NCI-H2227 (cell line): Measurements from ENCODE around the gene TRIM2.

Source experiments
- DNase-seq: peaks from one replicate; lab custom pipeline; 2025; ENCODE audit not compliant: unreplicated experiment; lab: John Stamatoyannopoulos, UW

TRIM2 gene

DNA sequence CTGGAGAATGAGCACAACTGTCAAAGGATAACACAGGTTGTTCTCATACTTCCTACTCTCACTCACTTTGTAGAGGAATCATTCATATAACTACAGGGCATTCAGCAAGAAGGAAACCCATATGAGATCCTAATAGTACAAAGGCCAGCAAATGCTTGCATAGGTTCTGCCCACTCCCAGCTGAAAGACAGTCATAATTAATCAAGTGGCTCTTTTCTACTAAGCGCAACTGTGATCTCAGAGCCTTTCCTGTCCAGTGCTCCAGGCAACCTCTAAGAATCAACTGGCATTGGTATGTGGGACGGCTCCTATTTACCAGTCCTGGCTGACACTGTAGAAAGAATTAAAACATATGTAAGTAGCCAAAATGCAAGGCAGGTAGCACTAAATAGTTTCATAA, 121.3 kb downstream of the TRIM2 start:
- DNase-seq, result no peak

- DNase-seq, result no peak
These were observed 122.3 kb downstream of the TRIM2 start for GRCh38 chr4:153326513-153326912.

- DNase-seq, result no peak
These were observed 123.0 kb downstream of the TRIM2 start for GRCh38 chr4:153327247-153327646.

DNA sequence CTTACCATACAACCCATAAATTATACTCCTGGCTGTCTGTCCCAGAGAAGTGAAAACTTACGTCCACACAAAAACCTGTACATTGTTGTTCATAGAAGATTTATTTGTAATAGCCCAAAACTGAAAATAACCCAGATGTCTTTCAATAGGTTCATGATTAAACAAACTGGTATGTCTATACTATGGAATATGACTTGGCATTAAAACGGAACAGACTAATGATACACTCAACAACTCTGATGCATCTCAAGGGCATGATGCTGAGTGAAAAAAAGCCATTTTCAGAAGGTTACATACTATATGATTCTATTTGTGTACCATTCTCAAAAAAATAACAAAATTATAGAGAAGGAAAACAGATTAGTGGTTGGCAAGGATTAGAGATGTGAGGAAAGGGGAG, 128.7 kb downstream of the TRIM2 start:
- no peak for DNase-seq

DNA sequence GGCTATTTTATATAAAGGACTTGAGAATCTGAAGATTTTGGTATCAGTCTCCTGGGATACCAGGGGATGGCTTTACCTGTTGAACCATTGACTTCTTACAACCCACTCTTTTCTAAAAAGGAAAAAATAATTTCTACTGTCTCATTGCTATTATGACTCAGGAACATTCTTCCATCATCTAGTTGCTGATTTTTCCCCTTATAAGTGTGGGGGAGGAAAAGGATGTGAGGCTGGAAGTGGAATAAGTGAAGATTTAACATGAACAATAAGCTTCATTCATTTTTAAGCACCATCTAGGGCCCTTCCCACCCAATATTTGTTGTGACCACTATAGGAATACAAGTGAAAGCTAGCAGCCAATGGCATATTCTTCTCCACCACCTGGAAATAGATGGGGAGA, 129.6 kb downstream of the TRIM2 start:
- DNase-seq, result no peak

DNA sequence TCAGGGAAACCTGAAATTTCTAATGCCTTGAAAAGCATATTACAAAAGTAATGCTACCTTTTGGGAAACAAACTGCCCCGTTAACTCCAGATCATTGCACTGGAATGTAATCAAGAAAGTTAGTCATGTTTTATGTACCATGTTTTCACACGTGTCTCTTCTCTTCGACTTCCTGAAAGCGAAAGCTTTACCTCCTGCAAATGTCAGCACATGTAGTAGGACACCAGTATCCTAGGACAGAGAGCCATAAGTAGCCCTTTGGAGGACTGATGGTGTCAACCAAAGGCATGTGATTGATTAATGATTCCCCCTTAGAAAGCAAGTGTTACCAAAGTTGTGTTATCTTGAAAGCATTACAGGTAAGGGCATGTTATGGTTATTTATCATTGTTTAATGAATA, 131.4 kb downstream of the TRIM2 start:
- no peak for DNase-seq

DNA sequence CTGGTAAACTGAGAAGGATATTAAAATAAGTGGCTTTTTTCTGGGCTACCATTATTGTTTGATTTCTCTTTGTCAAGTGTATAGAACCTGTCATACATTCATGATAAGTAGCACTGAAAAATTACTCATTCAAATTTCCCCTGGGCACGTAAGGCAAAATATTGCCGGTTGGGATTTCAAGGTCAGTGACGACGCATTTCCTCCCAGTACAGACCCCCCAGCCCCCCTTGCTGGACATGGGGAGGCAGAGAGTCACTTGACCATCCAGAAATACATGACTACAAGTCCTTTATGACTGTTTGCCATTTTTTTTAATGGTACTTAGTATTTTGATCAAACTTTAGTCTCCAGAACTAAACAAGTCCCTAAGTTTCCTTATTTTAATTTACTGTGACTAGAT, 133.4 kb downstream of the TRIM2 start:
- DNase-seq, result no peak

- no peak for DNase-seq
These were observed 137.4 kb downstream of the TRIM2 start for GRCh38 chr4:153341575-153342090.

DNA sequence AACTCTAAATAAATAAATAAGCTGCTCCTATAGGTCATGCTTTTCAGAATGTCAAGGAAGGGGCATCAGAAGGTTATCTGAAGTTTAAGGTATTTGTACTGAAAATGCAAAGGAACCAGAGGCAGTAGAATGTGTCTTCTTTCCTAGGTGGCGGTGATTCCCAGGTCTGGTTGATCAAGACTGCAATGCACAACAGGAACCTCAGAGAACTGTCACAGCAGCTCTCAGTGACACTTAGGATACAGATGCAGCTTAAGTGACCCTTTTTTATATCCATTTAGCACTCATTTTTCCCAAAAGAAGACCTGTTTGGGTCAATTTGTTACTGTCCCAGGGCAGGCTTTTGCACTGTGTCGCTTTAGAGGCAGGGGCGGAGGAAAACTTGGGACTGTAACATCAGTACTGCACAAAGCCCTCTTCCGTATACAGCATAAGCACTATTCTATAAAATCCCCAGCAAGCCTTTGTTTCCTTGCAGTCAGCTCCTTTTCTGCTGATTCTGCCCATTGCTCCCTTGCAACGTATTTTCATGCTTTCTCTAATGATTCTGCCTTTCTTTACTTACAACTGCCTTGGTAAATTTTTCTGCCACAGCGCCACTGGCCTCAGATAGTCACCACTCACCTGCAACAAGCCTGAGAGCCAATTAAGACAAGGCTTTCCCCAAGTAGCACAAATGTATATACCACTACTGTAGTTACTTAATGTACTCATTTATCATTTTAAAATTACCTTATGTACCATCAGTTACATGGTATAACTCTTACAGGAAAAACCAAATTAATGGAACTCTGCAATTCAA, 138.7 kb downstream of the TRIM2 start:
- DNase-seq, result no peak

DNA sequence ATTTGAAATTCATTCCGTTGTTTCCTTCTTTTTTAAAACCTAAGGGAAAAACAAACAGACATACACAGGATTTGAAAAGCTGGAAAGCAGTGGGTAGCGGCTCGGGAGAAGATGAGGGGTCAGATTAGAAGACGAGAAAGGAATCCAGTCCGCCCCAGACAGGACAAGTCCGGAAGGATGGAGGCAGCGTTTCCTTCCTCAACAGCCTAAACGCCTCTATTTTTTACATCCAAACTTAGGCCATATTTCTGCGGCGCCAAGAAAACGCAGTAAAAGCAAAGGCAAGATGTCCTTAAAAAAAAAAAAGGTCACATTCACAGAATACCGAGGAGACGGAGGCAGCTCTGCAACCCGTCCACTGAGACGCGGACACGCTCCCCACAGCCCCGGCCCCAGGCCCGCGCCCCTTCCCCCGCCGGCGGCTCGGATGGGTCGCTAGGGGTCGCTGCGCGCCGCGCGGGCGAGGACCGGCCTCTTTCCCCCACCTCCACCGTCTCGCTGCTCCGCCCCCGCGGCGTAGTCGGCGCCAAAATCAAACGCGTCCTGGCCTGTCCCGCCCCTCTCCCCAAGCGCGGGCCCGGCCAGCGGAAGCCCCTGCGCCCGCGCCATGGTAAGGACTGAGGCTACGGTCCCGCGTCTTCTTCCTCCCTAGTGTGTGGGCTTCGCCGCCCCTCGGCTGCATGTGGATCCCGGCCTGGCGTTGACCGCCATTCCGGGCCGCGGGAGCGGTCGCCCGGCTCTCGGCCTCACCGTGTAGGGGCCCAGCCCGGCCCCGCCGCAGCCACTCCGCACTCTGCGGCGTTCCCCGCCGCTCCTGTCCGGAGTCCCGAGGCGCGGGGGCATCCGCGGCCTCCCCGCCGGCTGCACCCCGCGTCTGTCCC, 140.1 kb downstream of the TRIM2 start, which contains the start of gene MND1:
Gene MND1 (plus strand): TSS at position 558 of the 881 bp plus-strand sequence. CDS start 50 bp downstream, at position 608.
- DNase-seq, result peak; percentile 92

- peak; percentile 61 for DNase-seq
These were observed 141.1 kb downstream of the TRIM2 start for GRCh38 chr4:153345012-153345981.

DNA sequence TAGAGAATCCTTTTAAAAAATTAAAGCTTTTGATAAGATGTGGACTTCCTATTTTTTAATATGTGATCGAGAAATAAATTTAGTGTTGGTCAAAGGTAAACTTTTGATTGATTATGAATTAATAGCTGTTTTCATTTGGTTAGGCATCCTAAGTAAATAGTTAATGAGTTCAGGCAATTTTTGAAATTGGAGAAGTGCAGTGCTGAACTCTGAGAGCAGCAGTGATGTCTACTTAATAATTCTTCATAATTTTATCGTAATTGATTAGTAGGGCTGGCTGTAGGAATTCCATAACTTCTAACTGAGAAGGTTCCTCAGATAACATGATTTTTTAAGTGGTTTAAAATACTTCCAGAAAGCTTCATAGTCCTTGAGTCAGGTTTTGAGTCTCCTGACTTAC, 141.8 kb downstream of the TRIM2 start:
- DNase-seq, result no peak

GRCh38 chr4:153346563-153346962, 142.3 kb downstream of the TRIM2 start:
- DNase-seq, result no peak

DNA sequence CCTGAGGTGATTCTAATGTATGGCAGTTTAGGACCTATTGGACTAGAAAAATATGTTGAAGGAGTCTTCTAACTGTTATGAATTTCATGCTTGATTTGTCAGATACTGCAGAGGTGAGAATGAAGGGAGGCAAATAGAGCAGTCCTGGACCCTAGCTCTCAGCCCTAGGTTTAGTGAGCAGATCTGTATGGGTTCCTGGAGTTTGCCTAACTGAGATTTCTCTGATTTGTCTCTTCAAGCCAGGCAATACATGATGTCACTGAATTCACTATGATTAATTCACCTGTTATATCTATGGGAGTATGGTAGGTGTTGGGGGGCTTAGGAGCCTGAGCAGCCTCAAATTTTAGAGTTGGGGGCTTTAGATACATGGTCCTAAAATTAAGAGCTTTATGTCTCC, 142.9 kb downstream of the TRIM2 start:
- DNase-seq, result no peak

DNA sequence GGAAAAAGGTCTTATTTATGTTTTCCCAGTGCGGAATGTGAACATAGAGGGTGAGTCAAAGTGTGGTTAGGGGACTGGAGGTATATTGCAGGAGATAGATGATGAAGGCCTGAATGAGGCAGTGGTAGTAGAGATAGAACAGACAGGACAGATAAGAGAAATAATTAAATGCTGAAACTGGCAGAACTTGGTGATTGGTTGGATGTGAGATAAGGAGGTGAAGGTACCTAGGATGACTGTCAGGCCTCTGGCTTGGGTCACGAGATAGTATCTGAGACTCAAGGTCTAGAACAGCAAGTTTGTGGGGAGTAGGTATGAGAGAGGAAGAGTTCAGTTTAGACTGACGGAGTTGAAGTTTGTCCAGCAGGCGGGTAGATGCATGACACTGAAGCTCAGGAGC, 143.8 kb downstream of the TRIM2 start:
- DNase-seq, result no peak

GRCh38 chr4:153349206-153349805, 145.1 kb downstream of the TRIM2 start:
- no peak for DNase-seq

GRCh38 chr4:153362184-153362583, 157.9 kb downstream of the TRIM2 start:
- no peak for DNase-seq

GRCh38 chr4:153364061-153364460, 159.8 kb downstream of the TRIM2 start:
- no peak for DNase-seq

- no peak for DNase-seq
These were observed 160.8 kb downstream of the TRIM2 start for GRCh38 chr4:153365003-153365402.

- no peak for DNase-seq
These were observed 162.2 kb downstream of the TRIM2 start for GRCh38 chr4:153366486-153366885.
